ENCODE results near the gene DHRS9.
"Not testable (repeated sequence)": the region's sequence is repeated elsewhere in the genome, so short reads cannot be mapped to it uniquely, and the experiment has no call there.

The DHRS9 gene

GRCh38 chr2:169069341-169069740, at the start of gene DHRS9:
DHRS9 (plus strand) TSS chr2:169069563; CDS start chr2:169081582, 12,019 bp downstream.
- DNase-seq (ENCODE audit: low read depth), result peak; percentile 36

- no peak for DNase-seq (ENCODE audit: low read depth)
Measured at GRCh38 chr2:169023161-169023560, 46.2 kb upstream of the DHRS9 start.

GRCh38 chr2:169026056-169026455, 43.3 kb upstream of the DHRS9 start:
- DNase-seq (ENCODE audit: low read depth), result no peak

GRCh38 chr2:169027234-169027633, 42.1 kb upstream of the DHRS9 start:
- no peak for DNase-seq (ENCODE audit: low read depth)

- no peak for DNase-seq (ENCODE audit: low read depth)
Measured at GRCh38 chr2:169029341-169029740, 40.0 kb upstream of the DHRS9 start.

- no peak for DNase-seq (ENCODE audit: low read depth)
Measured at GRCh38 chr2:169031202-169031601, 38.2 kb upstream of the DHRS9 start, which contains the start of gene ABCB11. ABCB11 (minus strand) TSS chr2:169031324; CDS start chr2:169018125, 13,199 bp downstream.

- DNase-seq (ENCODE audit: low read depth), result no peak
Measured at GRCh38 chr2:169034256-169034655, 35.1 kb upstream of the DHRS9 start.

GRCh38 chr2:169034984-169035544, 34.3 kb upstream of the DHRS9 start:
- no peak for DNase-seq (ENCODE audit: low read depth)

GRCh38 chr2:169035887-169036286, 33.5 kb upstream of the DHRS9 start:
- no peak for DNase-seq (ENCODE audit: low read depth)

GRCh38 chr2:169036736-169037440, 32.5 kb upstream of the DHRS9 start:
- DNase-seq (ENCODE audit: low read depth), result no peak

- no peak for DNase-seq (ENCODE audit: low read depth)
Measured at GRCh38 chr2:169038338-169038757, 31.0 kb upstream of the DHRS9 start.

GRCh38 chr2:169039702-169040101, 29.7 kb upstream of the DHRS9 start:
- no peak for DNase-seq (ENCODE audit: low read depth)

GRCh38 chr2:169041594-169041993, 27.8 kb upstream of the DHRS9 start:
- DNase-seq (ENCODE audit: low read depth), result no peak

GRCh38 chr2:169042856-169043255, 26.5 kb upstream of the DHRS9 start:
- DNase-seq (ENCODE audit: low read depth), result no peak

- DNase-seq (ENCODE audit: low read depth), result no peak
Measured at GRCh38 chr2:169046440-169047151, 22.8 kb upstream of the DHRS9 start.

GRCh38 chr2:169047256-169048250, 21.8 kb upstream of the DHRS9 start:
- DNase-seq (ENCODE audit: low read depth), result no peak

- DNase-seq (ENCODE audit: low read depth), result no peak
Measured at GRCh38 chr2:169049142-169049541, 20.2 kb upstream of the DHRS9 start.

- no peak for DNase-seq (ENCODE audit: low read depth)
Measured at GRCh38 chr2:169050476-169051240, 18.7 kb upstream of the DHRS9 start.

- DNase-seq (ENCODE audit: low read depth), result not testable (repeated sequence)
Measured at GRCh38 chr2:169054575-169054974, 14.8 kb upstream of the DHRS9 start.

- not testable (repeated sequence) for DNase-seq (ENCODE audit: low read depth)
Measured at GRCh38 chr2:169064199-169064598, 5.2 kb upstream of the DHRS9 start.

GRCh38 chr2:169065422-169065821, 3.9 kb upstream of the DHRS9 start:
- no peak for DNase-seq (ENCODE audit: low read depth)

All from activated T-cell treated with anti-CD3 and anti-CD28 coated beads for 48 hours (primary cell).